Bronchial epithelial cell (primary cell): ENCODE measurements around the gene ITPR3. TPM values are rescaled to one million over a fixed set of nuclear protein-coding genes. Genes with fewer than 3 reads are reported as not detected.
A peak's percentile ranks its signal among the peaks of the same experiment; 100 is the strongest.

ENCODE experiments used
- DNase-seq: peaks from one replicate; pipeline ENCODE4 v3.0.0-alpha.2; 2010; ENCODE audit warnings: low read depth
- FAIRE-seq: peaks from 2 replicates; lab custom pipeline; 2011; peaks lifted over from hg19 to GRCh38; lab: Jason Lieb, UNC
- H3K27me3 ChIP-seq: 2 replicates; pipeline ENCODE4 v1.5.1; 2011; ENCODE audit warnings: low read length; ENCODE audit not compliant: control insufficient read depth, insufficient read depth
- H3K36me3 ChIP-seq: 2 replicates; pipeline ENCODE4 v1.5.1; 2011; ENCODE audit warnings: low read length; ENCODE audit not compliant: control insufficient read depth, insufficient read depth
- H3K4me3 ChIP-seq: 2 replicates; pipeline ENCODE4 v1.5.1; 2011; ENCODE audit warnings: mild to moderate bottlenecking, low read depth, low read length, control low read depth
- total RNA-seq: library from RNA; depleted of rRNA; stranded (reverse); fragments of >200 nt; gene quantifications from 2 replicates; pipeline ENCODE4 v1.2.1, GENCODE V29; 2014
- TF ChIP-seq, protein P1 (sequence below): IDR thresholded peaks from 2 replicates; pipeline ENCODE4 v1.5.1; 2011; ENCODE audit warnings: mild to moderate bottlenecking, moderate library complexity, low read length, control low read depth, inconsistent platforms; ENCODE audit not compliant: insufficient read depth, severe bottlenecking

ITPR3 gene
- total RNA-seq, 1 donor from 2014 or later = 95.6 TPM

DNA sequence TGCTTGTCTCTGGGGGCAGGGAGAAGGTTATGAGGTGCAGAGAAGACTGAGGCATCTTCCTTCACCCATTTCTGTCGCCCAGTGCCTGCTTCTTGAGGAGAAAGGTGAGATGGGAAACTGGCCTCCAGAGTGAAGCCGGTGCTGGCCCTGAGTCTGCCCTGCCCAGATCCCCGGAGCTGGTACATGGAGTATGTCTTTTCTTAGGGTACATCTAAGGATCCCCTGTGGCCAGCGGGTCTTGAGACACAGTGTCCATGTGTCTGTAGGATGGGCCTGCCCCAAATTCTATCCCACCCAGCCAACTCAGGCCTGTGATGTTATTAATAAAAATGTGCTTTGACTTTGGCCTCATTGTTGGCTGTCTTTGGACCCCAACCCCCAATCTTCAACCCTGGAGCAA, 32.2 kb upstream of the ITPR3 start:
- Histone ChIP-seq H3K36me3 (no peaks in the 10 kb centered on the region), H3K4me3 (no peak overlapping the region), H3K27me3 (no peaks in the 10 kb centered on the region)
- TF ChIP-seq, protein P1, sequence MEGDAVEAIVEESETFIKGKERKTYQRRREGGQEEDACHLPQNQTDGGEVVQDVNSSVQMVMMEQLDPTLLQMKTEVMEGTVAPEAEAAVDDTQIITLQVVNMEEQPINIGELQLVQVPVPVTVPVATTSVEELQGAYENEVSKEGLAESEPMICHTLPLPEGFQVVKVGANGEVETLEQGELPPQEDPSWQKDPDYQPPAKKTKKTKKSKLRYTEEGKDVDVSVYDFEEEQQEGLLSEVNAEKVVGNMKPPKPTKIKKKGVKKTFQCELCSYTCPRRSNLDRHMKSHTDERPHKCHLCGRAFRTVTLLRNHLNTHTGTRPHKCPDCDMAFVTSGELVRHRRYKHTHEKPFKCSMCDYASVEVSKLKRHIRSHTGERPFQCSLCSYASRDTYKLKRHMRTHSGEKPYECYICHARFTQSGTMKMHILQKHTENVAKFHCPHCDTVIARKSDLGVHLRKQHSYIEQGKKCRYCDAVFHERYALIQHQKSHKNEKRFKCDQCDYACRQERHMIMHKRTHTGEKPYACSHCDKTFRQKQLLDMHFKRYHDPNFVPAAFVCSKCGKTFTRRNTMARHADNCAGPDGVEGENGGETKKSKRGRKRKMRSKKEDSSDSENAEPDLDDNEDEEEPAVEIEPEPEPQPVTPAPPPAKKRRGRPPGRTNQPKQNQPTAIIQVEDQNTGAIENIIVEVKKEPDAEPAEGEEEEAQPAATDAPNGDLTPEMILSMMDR = no peak
- FAIRE-seq (no peak), DNase-seq (no peak)

DNA sequence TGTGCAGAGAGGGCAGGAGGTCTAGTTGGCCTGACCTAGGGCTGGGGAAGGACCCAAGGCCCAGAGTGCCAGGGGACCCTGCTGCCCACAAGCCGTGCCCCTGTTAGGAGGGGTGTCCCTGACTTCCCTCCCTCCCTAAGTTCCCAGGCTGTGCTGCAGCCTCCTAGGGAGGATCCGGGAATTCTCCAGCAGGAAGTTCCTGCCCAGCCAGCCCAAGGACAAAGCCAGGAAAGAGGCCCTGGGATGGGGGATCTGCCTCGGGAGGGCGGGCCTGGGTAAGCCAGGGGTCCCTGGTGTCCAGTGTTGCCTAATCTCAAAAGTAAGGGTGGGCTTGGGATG, 31.8 kb upstream of the ITPR3 start:
- no peak for DNase-seq
- FAIRE-seq = no peak
- Histone ChIP-seq H3K36me3 (no peaks in the 10 kb centered on the region), H3K27me3 (no peaks in the 10 kb centered on the region), H3K4me3 (no peak overlapping the region)
- TF ChIP-seq, protein P1 = no peak

- TF ChIP-seq, protein P1 = peak; percentile 99
- FAIRE-seq (no peak), DNase-seq (peak; percentile 95)
- Histone ChIP-seq H3K4me3 (no peak overlapping the region), H3K27me3 (no peaks in the 10 kb centered on the region), H3K36me3 (no peaks in the 10 kb centered on the region)
These were observed 31.2 kb upstream of the ITPR3 start for GRCh38 chr6:33589731-33590530.

GRCh38 chr6:33590531-33591198, 30.5 kb upstream of the ITPR3 start:
- FAIRE-seq = no peak
- Histone ChIP-seq H3K27me3 (no peaks in the 10 kb centered on the region), H3K36me3 (no peaks in the 10 kb centered on the region), H3K4me3 (no peak overlapping the region)
- DNase-seq = no peak
- TF ChIP-seq, protein P1 = no peak

DNA sequence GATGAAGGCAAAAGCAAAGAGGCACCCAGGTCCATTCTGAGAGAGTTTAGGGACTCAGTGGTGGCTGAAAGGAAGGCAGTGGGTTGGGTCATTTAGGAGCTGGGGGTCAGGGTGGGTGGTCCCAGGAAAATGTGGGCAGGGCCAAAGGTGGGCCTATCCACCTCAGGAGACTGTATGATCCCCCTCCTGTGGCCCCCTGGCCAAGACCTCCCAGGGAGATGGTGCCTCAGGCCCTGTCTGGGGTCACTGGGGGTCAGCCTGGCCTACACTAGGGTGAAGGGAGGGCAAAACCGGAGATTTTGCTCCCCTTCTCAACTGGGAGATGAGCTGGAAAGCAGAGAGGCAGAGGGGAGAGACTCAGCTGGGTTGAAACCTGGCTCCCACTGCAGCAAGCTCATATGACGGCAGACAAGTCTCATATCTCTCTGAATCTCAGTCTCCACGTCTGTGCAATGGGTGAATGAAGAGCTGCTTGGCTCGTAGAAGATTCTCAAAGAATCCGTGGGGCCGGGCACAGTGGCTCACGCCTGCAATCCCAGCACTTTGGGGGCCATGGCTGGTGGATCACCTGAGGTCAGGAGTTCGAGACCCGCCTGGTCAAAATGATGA, 29.6 kb upstream of the ITPR3 start:
- no peak overlapping the region for H3K4me3 ChIP-seq
- no peak for FAIRE-seq
- DNase-seq = no peak
- H3K36me3 ChIP-seq = no peaks in the 10 kb centered on the region
- TF ChIP-seq, protein P1 = no peak
- no peaks in the 10 kb centered on the region for H3K27me3 ChIP-seq
